Measurements from ENCODE around the gene DUOXA1.

GRCh38 chr15:45131510-45131909, 1.8 kb upstream of the DUOXA1 start:
- TF ChIP-seq CTCF (conservative IDR thresholded peaks at IDR 0.05): no peak
- TF ChIP-seq ZFX (IDR thresholded peaks at IDR 0.05): no peak

Measured in C4-2B (cell line).